Activated T-cell treated with anti-CD3 and anti-CD28 coated beads for 48 hours (primary cell): Measurements from ENCODE around the gene WIPI1.
"Not testable (repeated sequence)": the region's sequence is repeated elsewhere in the genome, so short reads cannot be mapped to it uniquely, and the experiment has no call there.

ENCODE experiments used
- DNase-seq: peaks from one replicate; pipeline ENCODE4 v3.0.0-alpha.2; 2020; ENCODE audit warnings: low read depth

The WIPI1 gene

GRCh38 chr17:68413597-68414560, 43.4 kb downstream of the WIPI1 start:
- peak; percentile 47 for DNase-seq

DNA sequence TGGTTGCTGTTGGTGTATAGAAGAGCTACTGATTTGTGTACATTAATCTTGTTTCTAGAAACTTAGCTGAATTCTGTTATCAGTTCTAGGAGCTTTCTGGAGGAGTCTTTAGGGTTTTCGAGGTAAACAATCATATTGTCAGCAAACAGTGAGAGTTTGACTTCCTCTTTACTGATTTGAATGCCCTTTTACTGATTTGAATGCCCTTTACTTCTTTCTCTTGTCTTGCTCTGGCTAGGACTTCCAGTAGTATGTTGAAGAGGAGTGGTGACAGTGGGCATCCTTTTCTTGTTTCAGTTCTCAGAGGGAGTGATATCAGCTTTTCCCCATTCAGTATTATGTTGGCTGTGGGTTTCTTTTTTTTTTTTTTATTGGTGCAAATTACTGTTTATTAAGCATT, 49.6 kb downstream of the WIPI1 start:
- not testable (repeated sequence) for DNase-seq

- DNase-seq: not testable (repeated sequence)
Observed at GRCh38 chr17:68403837-68404236, 53.5 kb downstream of the WIPI1 start.

- no peak for DNase-seq
Observed at GRCh38 chr17:68403122-68403521, 54.2 kb downstream of the WIPI1 start.

- no peak for DNase-seq
Observed at GRCh38 chr17:68401288-68401687, 56.0 kb downstream of the WIPI1 start.

- no peak for DNase-seq
Observed at GRCh38 chr17:68400404-68400735, 56.9 kb downstream of the WIPI1 start.

- DNase-seq: peak; percentile 31
Observed at GRCh38 chr17:68399638-68400403, 57.5 kb downstream of the WIPI1 start.

DNA sequence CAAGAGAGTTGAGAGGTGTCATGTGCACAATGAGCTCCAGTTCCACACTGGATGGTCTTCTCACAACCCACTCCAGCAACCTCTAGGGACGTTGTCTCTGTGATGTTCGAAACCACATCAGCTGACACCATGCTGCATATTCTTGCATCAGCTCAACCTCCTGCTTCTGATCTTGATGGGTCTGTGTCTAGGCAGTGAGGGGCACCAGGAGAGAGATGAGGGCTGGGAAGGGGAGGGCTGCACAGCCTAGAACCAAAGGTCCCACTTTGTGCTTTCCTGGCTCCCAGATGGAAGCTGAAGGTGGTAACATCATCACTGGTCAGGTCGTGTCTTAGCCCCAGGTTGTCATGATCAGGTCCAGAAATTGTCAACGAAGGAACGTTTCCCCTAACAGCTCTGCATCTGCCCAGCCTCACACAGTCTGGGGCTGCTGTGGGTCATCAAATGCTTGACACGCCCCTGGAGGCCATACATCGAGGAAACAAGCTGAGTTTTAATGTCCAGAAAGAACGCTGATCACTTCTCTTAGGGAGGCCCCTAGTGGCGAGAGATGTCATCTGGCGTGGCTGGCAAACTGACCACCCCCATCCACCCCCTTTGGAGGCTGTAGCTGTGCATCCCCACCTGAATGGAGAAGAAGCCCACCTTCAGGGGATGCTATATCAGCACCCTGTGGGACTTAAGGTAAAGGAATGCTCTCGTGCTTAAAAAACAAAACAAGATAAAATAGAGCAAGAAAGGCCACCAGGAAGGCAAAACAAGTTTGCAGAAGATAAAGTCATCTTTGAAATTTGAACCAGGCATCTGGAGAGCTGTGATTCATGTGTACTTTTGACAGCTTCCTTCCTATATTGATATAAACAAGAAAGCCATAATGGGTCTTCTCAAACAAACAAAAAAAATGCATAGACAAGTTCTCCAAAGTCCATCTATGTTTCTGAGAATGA, 58.3 kb downstream of the WIPI1 start:
- peak; percentile 20 for DNase-seq

GRCh38 chr17:68397108-68397536, 60.2 kb downstream of the WIPI1 start:
- DNase-seq: no peak

GRCh38 chr17:68396226-68397107, 60.8 kb downstream of the WIPI1 start:
- DNase-seq: no peak

GRCh38 chr17:68394608-68395331, 62.5 kb downstream of the WIPI1 start:
- DNase-seq: no peak

- DNase-seq: no peak
Observed at GRCh38 chr17:68391561-68392268, 65.6 kb downstream of the WIPI1 start.

GRCh38 chr17:68390888-68391545, 66.3 kb downstream of the WIPI1 start:
- DNase-seq: no peak

- no peak for DNase-seq
Observed at GRCh38 chr17:68389041-68389440, 68.3 kb downstream of the WIPI1 start.

GRCh38 chr17:68387435-68388218, 69.7 kb downstream of the WIPI1 start:
- DNase-seq: no peak

GRCh38 chr17:68385490-68386215, 71.6 kb downstream of the WIPI1 start:
- DNase-seq: no peak

DNA sequence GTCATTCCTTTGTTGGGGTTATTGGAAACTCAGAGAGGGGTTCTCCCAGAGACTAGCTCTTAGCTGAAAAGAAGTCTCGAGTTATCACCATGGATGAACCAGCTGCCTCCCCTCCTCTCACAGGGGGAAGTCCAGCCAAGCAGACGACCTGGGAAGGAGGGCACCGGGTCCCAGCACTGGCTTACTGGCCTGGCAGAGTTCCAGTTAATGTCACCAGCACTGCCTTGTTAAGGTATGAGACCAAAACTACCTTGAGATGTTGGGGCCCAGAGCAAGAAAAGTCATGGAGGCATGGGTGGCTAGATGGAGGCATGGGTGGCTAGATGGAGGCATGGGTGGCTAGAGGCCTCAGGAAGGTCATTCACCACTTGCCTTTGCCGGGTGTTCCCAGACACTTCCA, 72.4 kb downstream of the WIPI1 start:
- no peak for DNase-seq

GRCh38 chr17:68384471-68384870, 72.8 kb downstream of the WIPI1 start:
- no peak for DNase-seq
